Epithelial cell of esophagus (primary cell): ENCODE results near the gene GPR15.

Experiments
- DNase-seq: peaks from one replicate; pipeline ENCODE4 v3.0.0; 2010; ENCODE audit warnings: low read depth
- H3K4me3 ChIP-seq: 2 replicates; pipeline ENCODE4 v1.5.1; 2011; ENCODE audit warnings: mild to moderate bottlenecking, low read length, control low read depth
- CTCF ChIP-seq: IDR thresholded peaks from 2 replicates; pipeline ENCODE4 v1.5.1; 2011; ENCODE audit warnings: low read depth, mild to moderate bottlenecking, low read length, control low read depth, inconsistent platforms; ENCODE audit not compliant: insufficient read depth; ENCODE audit errors: missing control alignments

The GPR15 gene

GRCh38 chr3:98551236-98551635 is 19.5 kb downstream of the GPR15 start:
- no peak for DNase-seq
- no peak overlapping the region for H3K4me3 ChIP-seq
- no peak for TF ChIP-seq CTCF

- H3K4me3 ChIP-seq = no peak overlapping the region
- no peak for DNase-seq
- no peak for TF ChIP-seq CTCF
Observed at GRCh38 chr3:98551754-98552153, 20.0 kb downstream of the GPR15 start.

GRCh38 chr3:98552232-98553020 is 20.6 kb downstream of the GPR15 start:
- no peak overlapping the region for H3K4me3 ChIP-seq
- no peak for DNase-seq
- no peak for TF ChIP-seq CTCF

GRCh38 chr3:98553021-98553563 is 21.3 kb downstream of the GPR15 start:
- no peak for TF ChIP-seq CTCF
- no peak for DNase-seq
- no peak overlapping the region for H3K4me3 ChIP-seq

- no peak for TF ChIP-seq CTCF
- no peak overlapping the region for H3K4me3 ChIP-seq
- no peak for DNase-seq
Observed at GRCh38 chr3:98553753-98554152, 22.0 kb downstream of the GPR15 start.

GRCh38 chr3:98554580-98554979 is 22.8 kb downstream of the GPR15 start:
- DNase-seq = no peak
- no peak overlapping the region for H3K4me3 ChIP-seq
- TF ChIP-seq CTCF = no peak

- no peak for DNase-seq
- TF ChIP-seq CTCF = no peak
- H3K4me3 ChIP-seq = no peak overlapping the region
Observed at GRCh38 chr3:98555025-98555379, 23.2 kb downstream of the GPR15 start.
